A549 (cell line): ENCODE results near the gene NECTIN1. TPM values are rescaled to one million over a fixed set of nuclear protein-coding genes. Genes with fewer than 3 reads are reported as not detected.

Source experiments
- ATAC-seq, 2 experiments: fragments of 200-7000 bp in 1 of 2; fragments of >200 bp in 1 of 2; cut with Nextera tagmentation in 1 of 2; cut with Tn5 transposase in 1 of 2; 3 replicates each; pipeline versions ENCODE4 v1.8.0 to v1.9.1; 2018 to 2020; ENCODE audit warnings: mild to moderate bottlenecking in 1 of 2, moderate library complexity in 1 of 2
- CTCF ChIA-PET: fragments of 300-600 bp; sonication (Branson Sonifier 250); formaldehyde crosslinking; extraction: SDS; loops from one replicate; lab custom pipeline; 2021; ENCODE audit warnings: antibody characterized with exemption, inconsistent platforms; lab: Yijun Ruan, JAX
- POLR2A ChIA-PET: fragments of 350-600 bp; formaldehyde crosslinking; extraction: SDS; loops from one replicate; lab custom pipeline; 2021; ENCODE audit warnings: antibody characterized with exemption, inconsistent platforms; lab: Yijun Ruan, JAX
- DNase-seq, 2 experiments: peaks; one replicate each; pipeline versions ENCODE4 v3.0.0 to v3.0.0-alpha.2; 2011 to 2016; ENCODE audit warnings: low read depth in 1 of 2, low spot score in 1 of 2
- FAIRE-seq: peaks from 2 replicates; lab custom pipeline; 2011; peaks lifted over from hg19 to GRCh38; lab: Jason Lieb, UNC
- H3K27ac ChIP-seq, 2 experiments: fragments of >200 bp; sonication (Bioruptor Twin); formaldehyde crosslinking; 3 replicates each; pipeline ENCODE4 v1.5.1; 2016 to 2017
- H3K4me1 ChIP-seq: fragments of >200 bp; sonication (Bioruptor Twin); formaldehyde crosslinking; 3 replicates; pipeline ENCODE4 v1.6.1; 2016
- H3K4me2 ChIP-seq: fragments of >200 bp; sonication (Bioruptor Twin); formaldehyde crosslinking; 3 replicates; pipeline ENCODE4 v1.6.1; 2016
- H3K4me3 ChIP-seq: fragments of >200 bp; sonication (Bioruptor Twin); formaldehyde crosslinking; 3 replicates; pipeline ENCODE4 v1.5.1; 2016
- H3K9me3 ChIP-seq: fragments of >200 bp; sonication (Bioruptor Twin); formaldehyde crosslinking; 3 replicates; pipeline ENCODE4 v1.6.1; 2016
- BCL3 ChIP-seq: fragments of >200 bp; sonication (Bioruptor Twin); formaldehyde crosslinking; IDR thresholded peaks from 3 replicates; pipeline ENCODE4 v1.6.1; 2016
- CBX2 ChIP-seq: fragments of 200-600 bp; sonication (generic); IDR thresholded peaks from 2 replicates; pipeline ENCODE4 v1.6.1; 2016; ENCODE audit warnings: low read depth, mild to moderate bottlenecking, borderline replicate concordance
- CHD2 ChIP-seq: fragments of 150-350 bp; IDR thresholded peaks from 2 replicates; pipeline ENCODE4 v1.6.1; 2014; ENCODE audit warnings: low read length; ENCODE audit not compliant: partially characterized antibody
- FOSL2 ChIP-seq, 2 experiments: fragments of 450-650 bp in 1 of 2; fragments of >200 bp in 1 of 2; sonication (Bioruptor Twin) in 1 of 2; formaldehyde crosslinking; IDR thresholded peaks; 2 replicates each; pipeline versions ENCODE4 v1.5.0 to v1.6.1; 2016 to 2020; ENCODE audit warnings: mild to moderate bottlenecking in 1 of 2, moderate library complexity in 1 of 2
- FOXS1 ChIP-seq: fragments of 250-450 bp; sonication (Bioruptor Pico); IDR thresholded peaks from 2 replicates; pipeline ENCODE4 v1.5.0; 2020; ENCODE audit warnings: mild to moderate bottlenecking, moderate library complexity
- HEYL ChIP-seq: fragments of 250-450 bp; sonication (Bioruptor Pico); IDR thresholded peaks from 2 replicates; pipeline ENCODE4 v1.8.0; 2021; ENCODE audit warnings: mild to moderate bottlenecking, moderate library complexity
- JUNB ChIP-seq: fragments of >200 bp; sonication (Bioruptor Twin); formaldehyde crosslinking; IDR thresholded peaks from 2 replicates; pipeline ENCODE4 v1.6.1; 2016
- KDM1A ChIP-seq: fragments of 200-600 bp; sonication (generic); IDR thresholded peaks from 2 replicates; pipeline ENCODE4 v1.6.1; 2016; ENCODE audit warnings: low read depth, mild to moderate bottlenecking
- KDM5A ChIP-seq: fragments of 200-600 bp; sonication (generic); IDR thresholded peaks from 2 replicates; pipeline ENCODE4 v1.6.1; 2016; ENCODE audit warnings: antibody characterized with exemption, mild to moderate bottlenecking
- NPAS2 ChIP-seq: fragments of 250-450 bp; sonication (Bioruptor Pico); IDR thresholded peaks from 2 replicates; pipeline ENCODE4 v1.8.0; 2022; ENCODE audit warnings: mild to moderate bottlenecking, moderate library complexity, borderline replicate concordance
- PBX3 ChIP-seq: IDR thresholded peaks from 2 replicates; pipeline ENCODE4 v1.6.1; 2012
- POLR2AphosphoS2 ChIP-seq: conservative IDR thresholded peaks from 2 replicates; pipeline ENCODE4 v1.6.1; 2012; ENCODE audit warnings: low read length, improper control_type of control experiment, inconsistent platforms
- RAD21 ChIP-seq, 2 experiments: fragments of >200 bp in 1 of 2; sonication (Bioruptor Twin) in 1 of 2; formaldehyde crosslinking in 1 of 2; IDR thresholded peaks in 1 of 2; conservative IDR thresholded peaks in 1 of 2; 2 replicates in 1 of 2; 3 replicates in 1 of 2; pipeline ENCODE4 v1.6.1; 2012 to 2018; ENCODE audit warnings: inconsistent platforms in 1 of 2
- RARB ChIP-seq: fragments of 250-450 bp; sonication (Bioruptor Pico); IDR thresholded peaks from 2 replicates; pipeline ENCODE4 v1.8.0; 2021; ENCODE audit warnings: mild to moderate bottlenecking, moderate library complexity
- RFX5 ChIP-seq: fragments of 450-650 bp; IDR thresholded peaks from 2 replicates; pipeline ENCODE4 v1.7.1; 2014; ENCODE audit warnings: antibody characterized with exemption, mild to moderate bottlenecking, moderate library complexity
- SMC3 ChIP-seq: fragments of >200 bp; sonication (Bioruptor Twin); formaldehyde crosslinking; IDR thresholded peaks from 3 replicates; pipeline ENCODE4 v1.6.1; 2018; ENCODE audit warnings: inconsistent platforms
- TFCP2L1 ChIP-seq: fragments of 250-450 bp; sonication (Bioruptor Pico); IDR thresholded peaks from 2 replicates; pipeline ENCODE4 v1.5.0; 2021; ENCODE audit warnings: mild to moderate bottlenecking
- TP53 ChIP-seq: fragments of 250-450 bp; sonication (Bioruptor Pico); IDR thresholded peaks from 2 replicates; pipeline ENCODE4 v1.5.0; 2021; ENCODE audit warnings: mild to moderate bottlenecking, moderate library complexity
- ZFP36 ChIP-seq: fragments of 450-650 bp; IDR thresholded peaks from 2 replicates; pipeline ENCODE4 v1.6.1; 2014; ENCODE audit warnings: borderline replicate concordance; ENCODE audit not compliant: partially characterized antibody
- WGBS: methylation state at CpG from one replicate; pipeline ENCODE4 v1.1.6; 2017; ENCODE audit errors: missing lambda C conversion rate; 5-methylcytosine and 5-hydroxymethylcytosine counted together
- polyA plus RNA-seq, 4 experiments: library from polyadenylated mRNA; depleted of rRNA in 3 of 4; stranded (reverse); fragments of >200 nt; fragmentation: RNase III in 1 of 4; extraction: RNeasy Plus Mini Kit Qiagen cat#74134 plus additional on column Dnase treatment in 1 of 4; gene quantifications; 2 replicates in 3 of 4; 3 replicates in 1 of 4; pipeline ENCODE4 v1.2.3, GENCODE V29; 2011 to 2017

NECTIN1 gene
- polyA plus RNA-seq, 2 of the 4 experiments (the other 2 are of a cell fraction), result 2.2 to 5.5 TPM

- H3K4me2 ChIP-seq, result no peak overlapping the region
- H3K9me3 ChIP-seq, result no peaks in the 10 kb centered on the region
- no peak for FAIRE-seq
- CTCF ChIA-PET, result interaction anchor here (1.1 to 1.8 kb wide), 4 partner anchors 21 to 421 kb away, joined by 3 to 6 read pairs (median 4); partner anchors contain the start of gene NECTIN1
- no peak overlapping the region for H3K27ac ChIP-seq
- no peak overlapping the region for H3K4me3 ChIP-seq
- TF ChIP-seq FOSL2 (IDR thresholded peaks at IDR 0.05) (no peak), FOSL2 (CRISPR knock-in tag; IDR thresholded peaks at IDR 0.05) (no peak), TFCP2L1 (CRISPR knock-in tag) (no peak), SMC3 (no peak), PBX3 (no peak), POLR2AphosphoS2 (no peak), RARB (CRISPR knock-in tag) (no peak), KDM5A (no peak), CHD2 (no peak), ZFP36 (no peak), JUNB (no peak), RAD21 (conservative IDR thresholded peaks at IDR 0.05 in 1 of 2, IDR thresholded peaks at IDR 0.05 in 1 of 2) (no peak), NPAS2 (CRISPR knock-in tag) (no peak), FOXS1 (CRISPR knock-in tag) (no peak), CBX2 (no peak), HEYL (CRISPR knock-in tag) (no peak)
- WGBS, result 78% methylated on average over 7 of the region's 15 CpGs
- ATAC-seq, result no peak
- POLR2A ChIA-PET, result no interaction called here
- peaks cover 5% of the 10 kb centered on the region; the same call in 2 of the 3 replicates for H3K4me1 ChIP-seq
- DNase-seq, result no peak
Measured at GRCh38 chr11:119687373-119688046, 41.5 kb downstream of the NECTIN1 start.

GRCh38 chr11:119686177-119686882 is 42.7 kb downstream of the NECTIN1 start:
- no peak overlapping the region for H3K4me2 ChIP-seq
- DNase-seq (no peak), FAIRE-seq (no peak), ATAC-seq (no peak)
- POLR2A ChIA-PET, result no interaction called here
- H3K4me3 ChIP-seq, result no peak overlapping the region
- WGBS, result 85% methylated on average over 19 of the region's 19 CpGs
- H3K27ac ChIP-seq, result no peak overlapping the region
- H3K4me1 ChIP-seq, result peaks cover 5% of the 10 kb centered on the region; the same call in 2 of the 3 replicates
- TF ChIP-seq TP53 (CRISPR knock-in tag) (no peak), KDM5A (no peak), PBX3 (no peak), JUNB (no peak), KDM1A (no peak), FOXS1 (CRISPR knock-in tag) (no peak), BCL3 (no peak), RFX5 (no peak)
- CTCF ChIA-PET, result interaction anchor here (1.2 to 1.4 kb wide), 2 partner anchors 330 to 544 kb away, joined by 3 read pairs; no protein-coding TSS in a partner anchor
- no peaks in the 10 kb centered on the region for H3K9me3 ChIP-seq
